Uterus (tissue), 4 donors: ENCODE measurements around the gene NUP107. TPM values are rescaled to one million over a fixed set of nuclear protein-coding genes. Genes with fewer than 3 reads are reported as not detected.

Source experiments
- DNase-seq, 2 donors: peaks; one replicate each; pipeline ENCODE4 v3.0.0-alpha.2; 2019 to 2020
- H3K27ac ChIP-seq, 2 donors: fragments of 200-600 bp; sonication (generic); 1 replicate in 1 of 2; 2 replicates in 1 of 2; pipeline ENCODE4 v1.5.1; 2016 to 2018
- H3K27me3 ChIP-seq, 2 donors: fragments of 200-600 bp; sonication (generic); one replicate each; pipeline ENCODE4 v1.5.1; 2018 to 2019; ENCODE audit warnings: control low read depth in 1 of 2
- H3K36me3 ChIP-seq, 2 donors: fragments of 200-600 bp; sonication (generic); one replicate each; pipeline ENCODE4 v1.5.1; 2019; ENCODE audit warnings: control low read depth in 1 of 2
- H3K4me1 ChIP-seq, 2 donors: fragments of 200-600 bp; sonication (generic); one replicate each; pipeline ENCODE4 v1.5.1; 2018 to 2019; ENCODE audit warnings: control low read depth in 1 of 2
- H3K4me3 ChIP-seq, 2 donors: fragments of 200-600 bp; sonication (generic); 1 replicate in 1 of 2; 2 replicates in 1 of 2; pipeline ENCODE4 v1.5.1; 2018 to 2019; ENCODE audit warnings: mild to moderate bottlenecking in 1 of 2
- H3K9me3 ChIP-seq, 2 donors: fragments of 200-600 bp; sonication (generic); one replicate each; pipeline ENCODE4 v1.5.1; 2019; ENCODE audit warnings: control low read depth in 1 of 2
- POLR2A ChIP-seq, 2 donors: fragments of 450-650 bp; IDR thresholded peaks; one replicate each; pipeline ENCODE4 v1.6.1; 2016; ENCODE audit warnings: antibody characterized with exemption in 2 of 2, mild to moderate bottlenecking in 1 of 2, moderate library complexity in 1 of 2
- intact Hi-C: fragments of 100-400 bp; cut with DNase I; formaldehyde crosslinking; loops from one replicate; pipeline ENCODE4 v1.15.1; 2023; ENCODE audit warnings: low total_unique reads
- total RNA-seq, 4 donors: library from RNA; depleted of rRNA in 3 of 4; stranded (reverse); fragments of >200 nt in 3 of 4; gene quantifications; one replicate each; pipeline versions ENCODE4 v1.1.0 to v1.2.4, GENCODE V29; 2014 to 2023
- TF ChIP-seq, protein P1 (sequence below), 4 experiments: fragments of 200-600 bp in 2 of 4; fragments of 450-650 bp in 2 of 4; sonication (generic) in 2 of 4; IDR thresholded peaks; one replicate each; pipeline ENCODE4 v1.5.1; 2016 to 2019; ENCODE audit warnings: antibody characterized with exemption in 4 of 4, mild to moderate bottlenecking in 2 of 4, moderate library complexity in 1 of 4
- donor health status: DM: yes; HTN: yes; CAD: no.

NUP107 gene
- total RNA-seq, 4 donors from 2014 or later, result 56.9 to 114 (median 78.9) TPM

DNA sequence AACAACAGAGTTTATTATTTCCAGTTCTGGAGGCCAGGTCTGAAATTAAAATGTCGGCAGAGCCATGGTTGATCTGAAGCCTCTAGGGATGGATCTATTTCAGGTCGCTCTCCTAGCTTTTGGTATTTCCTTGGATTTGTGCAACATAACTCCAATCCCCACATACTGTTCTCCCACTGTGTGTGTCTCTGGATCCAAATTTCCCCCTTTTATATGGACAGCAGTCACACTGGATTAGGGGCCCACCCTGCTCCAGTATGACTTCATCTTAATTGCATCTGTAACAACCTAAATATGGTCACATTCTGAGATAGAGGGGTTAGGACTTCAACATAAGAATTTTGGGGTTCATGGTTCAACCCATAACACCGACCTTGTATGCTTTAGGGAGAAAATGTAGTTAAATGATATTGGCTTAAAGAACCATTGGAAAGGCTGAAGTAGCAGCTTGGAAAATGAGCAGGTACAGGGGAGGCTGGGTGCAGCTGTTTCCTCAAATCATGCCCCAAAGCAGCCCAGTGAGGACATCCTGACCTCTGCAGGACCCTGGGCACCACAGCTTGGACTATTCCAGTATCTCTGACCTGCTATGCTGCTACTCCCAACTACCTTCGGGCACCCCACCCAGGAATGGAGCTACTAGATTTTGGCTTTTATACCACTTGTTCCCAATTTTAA lies 107.3 kb downstream of the NUP107 start:
- no peak overlapping the region for H3K27ac ChIP-seq
- no peaks in the 10 kb centered on the region for H3K27me3 ChIP-seq
- no peak for DNase-seq
- intact Hi-C loops, result no loop called here
- no peaks in the 10 kb centered on the region for H3K36me3 ChIP-seq
- H3K4me1 ChIP-seq, result no peaks in the 10 kb centered on the region
- H3K9me3 ChIP-seq, result no peaks in the 10 kb centered on the region
- H3K4me3 ChIP-seq, result no peak overlapping the region
- no peak for TF ChIP-seq POLR2A (IDR thresholded peaks at IDR 0.05)
- TF ChIP-seq, protein P1, sequence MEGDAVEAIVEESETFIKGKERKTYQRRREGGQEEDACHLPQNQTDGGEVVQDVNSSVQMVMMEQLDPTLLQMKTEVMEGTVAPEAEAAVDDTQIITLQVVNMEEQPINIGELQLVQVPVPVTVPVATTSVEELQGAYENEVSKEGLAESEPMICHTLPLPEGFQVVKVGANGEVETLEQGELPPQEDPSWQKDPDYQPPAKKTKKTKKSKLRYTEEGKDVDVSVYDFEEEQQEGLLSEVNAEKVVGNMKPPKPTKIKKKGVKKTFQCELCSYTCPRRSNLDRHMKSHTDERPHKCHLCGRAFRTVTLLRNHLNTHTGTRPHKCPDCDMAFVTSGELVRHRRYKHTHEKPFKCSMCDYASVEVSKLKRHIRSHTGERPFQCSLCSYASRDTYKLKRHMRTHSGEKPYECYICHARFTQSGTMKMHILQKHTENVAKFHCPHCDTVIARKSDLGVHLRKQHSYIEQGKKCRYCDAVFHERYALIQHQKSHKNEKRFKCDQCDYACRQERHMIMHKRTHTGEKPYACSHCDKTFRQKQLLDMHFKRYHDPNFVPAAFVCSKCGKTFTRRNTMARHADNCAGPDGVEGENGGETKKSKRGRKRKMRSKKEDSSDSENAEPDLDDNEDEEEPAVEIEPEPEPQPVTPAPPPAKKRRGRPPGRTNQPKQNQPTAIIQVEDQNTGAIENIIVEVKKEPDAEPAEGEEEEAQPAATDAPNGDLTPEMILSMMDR (IDR thresholded peaks at IDR 0.05), result no peak

DNA sequence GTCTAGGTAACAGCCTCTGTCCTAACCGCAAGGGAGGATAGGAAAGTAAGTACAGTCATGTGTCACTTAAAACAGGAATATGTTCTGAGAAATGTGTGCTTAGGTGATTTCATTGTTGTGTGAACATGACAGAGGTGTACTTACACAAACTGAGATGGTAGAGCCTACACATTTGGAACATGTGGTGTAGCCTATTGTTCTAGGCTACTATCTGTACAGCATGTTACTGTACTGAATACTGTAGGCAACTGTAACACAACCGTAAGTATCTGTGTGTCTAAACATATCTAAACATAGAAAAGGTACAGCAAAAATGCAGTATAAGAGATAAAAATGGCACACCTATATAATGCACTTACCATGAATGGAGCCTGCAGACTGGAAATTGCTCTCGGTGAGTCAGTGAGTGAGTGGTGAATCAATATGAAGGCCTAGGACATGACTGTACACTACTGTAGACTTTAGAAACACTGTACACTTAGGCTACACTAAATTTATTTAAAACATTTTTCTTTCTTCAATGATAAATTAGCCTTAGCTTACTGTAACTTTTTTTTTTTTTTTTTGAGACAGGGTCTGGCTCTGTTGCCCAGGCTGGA lies 108.0 kb downstream of the NUP107 start:
- no peaks in the 10 kb centered on the region for H3K27me3 ChIP-seq
- H3K9me3 ChIP-seq, result no peaks in the 10 kb centered on the region
- H3K4me3 ChIP-seq, result no peak overlapping the region
- no peaks in the 10 kb centered on the region for H3K4me1 ChIP-seq
- H3K27ac ChIP-seq, result no peak overlapping the region
- TF ChIP-seq, protein P1 (IDR thresholded peaks at IDR 0.05), result no peak
- TF ChIP-seq POLR2A (IDR thresholded peaks at IDR 0.05), result no peak
- DNase-seq, result no peak
- intact Hi-C loops, result no loop called here
- no peaks in the 10 kb centered on the region for H3K36me3 ChIP-seq

Other genes with a start within 250 kb of the NUP107 start
- gene RAP1B, start 76.1 kb upstream of the NUP107 start, total RNA-seq, result 100 to 1,000 TPM; 166 to 257 (median 214) TPM
- gene SLC35E3, start 59.2 kb downstream of the NUP107 start, total RNA-seq, result 10 to 100 TPM in 1 of 4 donors, 1 to 10 TPM in 1, under 1 TPM in 1, not detected in 1; 0.29 to 15.3 (median 6.5) TPM
- gene MDM2, start 121.2 kb downstream of the NUP107 start, total RNA-seq, result 100 to 1,000 TPM in 1 of 4 donors, 10 to 100 TPM in 3; 64.0 to 124 (median 85.0) TPM
- 10 to 100 TPM in 2 of 4 donors, 1 to 10 TPM in 2; 4.4 to 20.0 (median 10.7) TPM for gene CPM, start 246.2 kb downstream of the NUP107 start, total RNA-seq